Fibroblast of lung (primary cell): ENCODE measurements around the gene AMBP. TPM values are rescaled to one million over a fixed set of nuclear protein-coding genes. Genes with fewer than 3 reads are reported as not detected.

ENCODE experiments used
- DNase-seq, 2 donors: peaks; one replicate each; pipeline versions ENCODE4 v3.0.0 to v3.0.0-alpha.2; 2010; ENCODE audit warnings: low read depth in 2 of 2
- H2AFZ ChIP-seq: 2 replicates; pipeline ENCODE4 v1.5.1; 2012; ENCODE audit warnings: low read length, control low read depth, inconsistent platforms
- H3K27ac ChIP-seq: 2 replicates; pipeline ENCODE4 v1.5.1; 2011; ENCODE audit warnings: low read length, control low read depth; ENCODE audit not compliant: insufficient read depth
- H3K27me3 ChIP-seq: 2 replicates; pipeline ENCODE4 v1.5.1; 2011; ENCODE audit warnings: mild to moderate bottlenecking, low read length; ENCODE audit not compliant: control insufficient read depth, insufficient read depth
- H3K36me3 ChIP-seq: 2 replicates; pipeline ENCODE4 v1.5.1; 2011; ENCODE audit warnings: low read length; ENCODE audit not compliant: control insufficient read depth, insufficient read depth
- H3K4me1 ChIP-seq: 2 replicates; pipeline ENCODE4 v1.5.1; 2011; ENCODE audit warnings: low read length; ENCODE audit not compliant: control insufficient read depth, insufficient read depth; ENCODE audit errors: extremely low read depth
- H3K4me2 ChIP-seq: 2 replicates; pipeline ENCODE4 v1.5.1; 2011; ENCODE audit warnings: low read length, control low read depth; ENCODE audit not compliant: insufficient read depth; ENCODE audit errors: extremely low read depth
- H3K4me3 ChIP-seq, 4 experiments: fragments of 200-600 bp in 1 of 4; sonication (generic) in 1 of 4; replicated peaks in 1 of 4; 2 replicates each; pipeline ENCODE4 v1.5.1; 2011 to 2016; ENCODE audit warnings: low read length in 4 of 4, low read depth in 3 of 4, mild to moderate bottlenecking in 3 of 4, control low read depth in 2 of 4, inconsistent platforms in 1 of 4, mixed read lengths in 1 of 4; ENCODE audit not compliant: insufficient read depth in 1 of 4; ENCODE audit errors: control extremely low read depth in 1 of 4
- H3K79me2 ChIP-seq: 2 replicates; pipeline ENCODE4 v1.5.1; 2012; ENCODE audit warnings: mild to moderate bottlenecking, low read length, inconsistent platforms; ENCODE audit not compliant: control insufficient read depth, insufficient read depth
- H3K9ac ChIP-seq: 2 replicates; pipeline ENCODE4 v1.5.1; 2011; ENCODE audit warnings: mild to moderate bottlenecking, low read length, control low read depth; ENCODE audit not compliant: insufficient read depth
- H3K9me3 ChIP-seq: 2 replicates; pipeline ENCODE4 v1.5.1; 2012; ENCODE audit warnings: low read depth, low read length; ENCODE audit not compliant: control insufficient read depth, insufficient read depth
- H4K20me1 ChIP-seq: 2 replicates; pipeline ENCODE4 v1.5.1; 2011; ENCODE audit warnings: low read length; ENCODE audit not compliant: control insufficient read depth, insufficient read depth; ENCODE audit errors: extremely low read depth
- EZH2 ChIP-seq: IDR thresholded peaks from 2 replicates; pipeline ENCODE4 v1.5.1; 2012; ENCODE audit warnings: low read length, control low read depth, mild to moderate bottlenecking; ENCODE audit errors: missing control alignments
- polyA plus RNA-seq, 2 donors: library from polyadenylated mRNA; depleted of rRNA in 1 of 2; stranded (reverse) in 1 of 2; unstranded in 1 of 2; fragments of >200 nt; gene quantifications; 2 replicates each; pipeline ENCODE4 v1.2.1, GENCODE V29; 2011 to 2012; ENCODE audit warnings: missing spikeins in 1 of 2
- total RNA-seq: library from RNA; depleted of rRNA; stranded (reverse); fragments of >200 nt; gene quantifications from 2 replicates; pipeline ENCODE4 v1.2.1, GENCODE V29; 2014
- TF ChIP-seq, protein P1 (sequence below), 2 donors: IDR thresholded peaks in 1 of 2; conservative IDR thresholded peaks in 1 of 2; 1 replicate in 1 of 2; 2 replicates in 1 of 2; pipeline ENCODE4 v1.5.1; 2011 to 2012; ENCODE audit warnings: low read length in 2 of 2, control low read depth in 1 of 2, inconsistent platforms in 1 of 2, low read depth in 1 of 2, mild to moderate bottlenecking in 1 of 2

Gene AMBP
- total and polyA plus RNA-seq, 2 donors (not counting 1 experiment from before 2014, with no cell fraction given): 0.07 to 0.17 TPM

GRCh38 chr9:114076237-114077161 lies 1.6 kb downstream of the AMBP start:
- Histone ChIP-seq H3K9ac (no peak overlapping the region), H4K20me1 (no peaks in the 10 kb centered on the region), H3K79me2 (no peaks in the 10 kb centered on the region), H3K9me3 (no peaks in the 10 kb centered on the region), H3K4me3 (no peak overlapping the region), H3K27me3 (peaks cover 31% of the 10 kb centered on the region), H3K4me2 (no peak overlapping the region), H3K27ac (no peak overlapping the region), H2AFZ (no peak overlapping the region), H3K4me1 (no peaks in the 10 kb centered on the region), H3K36me3 (no peaks in the 10 kb centered on the region)
- DNase-seq: no peak
- TF ChIP-seq, protein P1, sequence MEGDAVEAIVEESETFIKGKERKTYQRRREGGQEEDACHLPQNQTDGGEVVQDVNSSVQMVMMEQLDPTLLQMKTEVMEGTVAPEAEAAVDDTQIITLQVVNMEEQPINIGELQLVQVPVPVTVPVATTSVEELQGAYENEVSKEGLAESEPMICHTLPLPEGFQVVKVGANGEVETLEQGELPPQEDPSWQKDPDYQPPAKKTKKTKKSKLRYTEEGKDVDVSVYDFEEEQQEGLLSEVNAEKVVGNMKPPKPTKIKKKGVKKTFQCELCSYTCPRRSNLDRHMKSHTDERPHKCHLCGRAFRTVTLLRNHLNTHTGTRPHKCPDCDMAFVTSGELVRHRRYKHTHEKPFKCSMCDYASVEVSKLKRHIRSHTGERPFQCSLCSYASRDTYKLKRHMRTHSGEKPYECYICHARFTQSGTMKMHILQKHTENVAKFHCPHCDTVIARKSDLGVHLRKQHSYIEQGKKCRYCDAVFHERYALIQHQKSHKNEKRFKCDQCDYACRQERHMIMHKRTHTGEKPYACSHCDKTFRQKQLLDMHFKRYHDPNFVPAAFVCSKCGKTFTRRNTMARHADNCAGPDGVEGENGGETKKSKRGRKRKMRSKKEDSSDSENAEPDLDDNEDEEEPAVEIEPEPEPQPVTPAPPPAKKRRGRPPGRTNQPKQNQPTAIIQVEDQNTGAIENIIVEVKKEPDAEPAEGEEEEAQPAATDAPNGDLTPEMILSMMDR (conservative IDR thresholded peaks at IDR 0.05 in 1 of 2, IDR thresholded peaks at IDR 0.05 in 1 of 2; ENCODE audit: low read depth in 1 of 2, low read length in 2 of 2): no peak
- TF ChIP-seq EZH2: no peak

- H3K36me3 ChIP-seq: no peaks in the 10 kb centered on the region
- H2AFZ ChIP-seq: no peak overlapping the region
- H3K27ac ChIP-seq: no peak overlapping the region
- DNase-seq: no peak
- no peak overlapping the region for H3K4me2 ChIP-seq
- H4K20me1 ChIP-seq: no peaks in the 10 kb centered on the region
- no peaks in the 10 kb centered on the region for H3K9me3 ChIP-seq
- no peak for TF ChIP-seq EZH2
- TF ChIP-seq, protein P1 (conservative IDR thresholded peaks at IDR 0.05 in 1 of 2, IDR thresholded peaks at IDR 0.05 in 1 of 2; ENCODE audit: low read depth in 1 of 2, low read length in 2 of 2): no peak
- no peaks in the 10 kb centered on the region for H3K79me2 ChIP-seq
- no peaks in the 10 kb centered on the region for H3K4me1 ChIP-seq
- no peak overlapping the region for H3K4me3 ChIP-seq
- no peak overlapping the region for H3K9ac ChIP-seq
- H3K27me3 ChIP-seq: peaks cover 33% of the 10 kb centered on the region
These were observed 2.5 kb downstream of the AMBP start for GRCh38 chr9:114075602-114076001.

GRCh38 chr9:114072184-114073140 lies 5.6 kb downstream of the AMBP start:
- peaks cover 28% of the 10 kb centered on the region for H3K27me3 ChIP-seq
- H3K4me2 ChIP-seq: no peak overlapping the region
- H3K9ac ChIP-seq: no peak overlapping the region
- H3K9me3 ChIP-seq: no peaks in the 10 kb centered on the region
- no peaks in the 10 kb centered on the region for H4K20me1 ChIP-seq
- TF ChIP-seq EZH2: no peak
- TF ChIP-seq, protein P1 (conservative IDR thresholded peaks at IDR 0.05 in 1 of 2, IDR thresholded peaks at IDR 0.05 in 1 of 2; ENCODE audit: low read depth in 1 of 2, low read length in 2 of 2): peak in 1 of 2 donors; percentile 13
- H3K4me1 ChIP-seq: no peaks in the 10 kb centered on the region
- no peak overlapping the region for H2AFZ ChIP-seq
- H3K79me2 ChIP-seq: no peaks in the 10 kb centered on the region
- DNase-seq: peak; percentile 35 to 52
- H3K36me3 ChIP-seq: no peaks in the 10 kb centered on the region
- H3K4me3 ChIP-seq: no peak overlapping the region
- no peak overlapping the region for H3K27ac ChIP-seq
